Brain microvascular endothelial cell (primary cell): ENCODE results near the gene MEGF10.
"Not testable (repeated sequence)": the region's sequence is repeated elsewhere in the genome, so short reads cannot be mapped to it uniquely, and the experiment has no call there.

Experiments used
- DNase-seq: peaks from one replicate; pipeline ENCODE4 v3.0.0-alpha.2; 2020
- H3K27ac ChIP-seq: fragments of 250-450 bp; sonication (Bioruptor Pico); 2 replicates; pipeline ENCODE4 v1.5.1; 2020; ENCODE audit warnings: mild to moderate bottlenecking, moderate library complexity
- H3K27me3 ChIP-seq: fragments of 250-450 bp; sonication (Bioruptor Pico); replicated peaks from 2 replicates; pipeline ENCODE4 v1.5.1; 2020; ENCODE audit warnings: mild to moderate bottlenecking
- H3K36me3 ChIP-seq: fragments of 250-450 bp; sonication (Bioruptor Pico); replicated peaks from 2 replicates; pipeline ENCODE4 v1.5.1; 2020; ENCODE audit warnings: mild to moderate bottlenecking
- H3K4me3 ChIP-seq: 2 replicates; pipeline ENCODE4 v1.5.1; 2011; ENCODE audit warnings: low read depth, mild to moderate bottlenecking, control low read depth, low read length, moderate library complexity
- CTCF ChIP-seq: IDR thresholded peaks from 2 replicates; pipeline ENCODE4 v1.5.1; 2011; ENCODE audit warnings: low read depth, mild to moderate bottlenecking, moderate library complexity, low read length, control low read depth, inconsistent platforms; ENCODE audit errors: missing control alignments
- in situ Hi-C: cut with HindIII; loops from 2 replicates; pipeline ENCODE4 v1.10.0; 2017; ENCODE audit warnings: low sequenced_read_pairs, low pct_ligation_motif_present

MEGF10 gene

GRCh38 chr5:127311349-127311748, 20.8 kb downstream of the MEGF10 start:
- Histone ChIP-seq H3K27ac (no peak overlapping the region), H3K4me3 (no peak overlapping the region), H3K36me3 (no peaks in the 10 kb centered on the region), H3K27me3 (no peaks in the 10 kb centered on the region)
- no peak for DNase-seq
- TF ChIP-seq CTCF, result no peak
- in situ Hi-C loops, result no loop called here

GRCh38 chr5:127311781-127312525, 21.4 kb downstream of the MEGF10 start:
- TF ChIP-seq CTCF, result no peak
- Histone ChIP-seq H3K27ac (no peak overlapping the region), H3K27me3 (no peaks in the 10 kb centered on the region), H3K4me3 (no peak overlapping the region), H3K36me3 (no peaks in the 10 kb centered on the region)
- in situ Hi-C loops, result no loop called here
- no peak for DNase-seq

GRCh38 chr5:127313379-127313778, 22.8 kb downstream of the MEGF10 start:
- no peak for DNase-seq
- H3K27me3 ChIP-seq, result no peaks in the 10 kb centered on the region
- in situ Hi-C loops, result no loop called here
- TF ChIP-seq CTCF, result no peak
- H3K27ac ChIP-seq, result no peak overlapping the region
- H3K4me3 ChIP-seq, result no peak overlapping the region
- H3K36me3 ChIP-seq, result no peaks in the 10 kb centered on the region

- Histone ChIP-seq H3K36me3 (no peaks in the 10 kb centered on the region), H3K27me3 (no peaks in the 10 kb centered on the region), H3K27ac (no peak overlapping the region), H3K4me3 (no peak overlapping the region)
- in situ Hi-C loops, result no loop called here
- peak; percentile 62 for DNase-seq
- peak; percentile 89 for TF ChIP-seq CTCF
These were observed 23.4 kb downstream of the MEGF10 start for GRCh38 chr5:127313847-127314473.

- in situ Hi-C loops, result no loop called here
- H3K36me3 ChIP-seq, result no peaks in the 10 kb centered on the region
These were observed 25.4 kb downstream of the MEGF10 start for GRCh38 chr5:127316011-127316410.

GRCh38 chr5:127317385-127317784, 26.8 kb downstream of the MEGF10 start:
- H3K27me3 ChIP-seq, DNase-seq, in situ Hi-C loops, H3K36me3 ChIP-seq, H3K4me3 ChIP-seq, H3K27ac ChIP-seq: not testable (repeated sequence)

More at GRCh38 chr5:127316011-127316410, 25.4 kb downstream of the MEGF10 start:
- Histone ChIP-seq H3K27ac (no peak overlapping the region), H3K27me3 (no peaks in the 10 kb centered on the region), H3K4me3 (no peak overlapping the region)
- TF ChIP-seq CTCF, result no peak
- DNase-seq, result no peak
